Activated CD4-positive, alpha-beta T cell treated with anti-CD3 and anti-CD28 coated beads, Interleukin-2, Interleukin-6, amounts not matched to agents 100 ng/mL and 50 ng/mL, durations not matched to agents 16 hours and 8 hours (primary cell): ENCODE results near the gene TGFB1I1.
"Not testable (repeated sequence)": the region's sequence is repeated elsewhere in the genome, so short reads cannot be mapped to it uniquely, and the experiment has no call there.

Source experiments
- DNase-seq: peaks from one replicate; pipeline ENCODE4 v3.0.0-alpha.2; 2020

Gene TGFB1I1

DNA sequence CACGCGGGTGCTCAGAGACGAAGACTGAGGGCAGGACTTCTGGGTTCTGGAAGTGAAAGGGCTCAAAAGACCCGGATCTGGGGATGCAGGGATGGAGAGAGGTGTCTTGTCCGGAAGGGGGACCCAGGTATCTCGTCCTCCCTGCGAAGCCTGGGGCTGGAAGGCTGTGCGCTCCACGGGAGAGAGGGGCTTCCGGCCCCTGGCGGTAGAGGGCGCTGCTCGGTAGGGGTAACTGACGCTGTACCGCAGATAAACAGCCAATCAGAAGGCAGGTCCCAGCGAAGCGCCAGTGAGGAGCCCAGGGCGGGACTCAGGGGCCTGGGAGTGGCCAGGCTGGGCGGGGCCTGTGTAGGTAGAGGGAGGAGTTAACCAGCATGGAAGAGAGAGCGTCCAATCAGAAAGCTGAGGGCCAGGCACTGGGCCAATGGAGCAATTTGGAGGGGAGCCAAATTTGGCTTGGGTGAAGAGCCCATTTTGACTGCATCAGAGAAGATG, 804 bp downstream of the TGFB1I1 start:
- peak; percentile 46 for DNase-seq

DNA sequence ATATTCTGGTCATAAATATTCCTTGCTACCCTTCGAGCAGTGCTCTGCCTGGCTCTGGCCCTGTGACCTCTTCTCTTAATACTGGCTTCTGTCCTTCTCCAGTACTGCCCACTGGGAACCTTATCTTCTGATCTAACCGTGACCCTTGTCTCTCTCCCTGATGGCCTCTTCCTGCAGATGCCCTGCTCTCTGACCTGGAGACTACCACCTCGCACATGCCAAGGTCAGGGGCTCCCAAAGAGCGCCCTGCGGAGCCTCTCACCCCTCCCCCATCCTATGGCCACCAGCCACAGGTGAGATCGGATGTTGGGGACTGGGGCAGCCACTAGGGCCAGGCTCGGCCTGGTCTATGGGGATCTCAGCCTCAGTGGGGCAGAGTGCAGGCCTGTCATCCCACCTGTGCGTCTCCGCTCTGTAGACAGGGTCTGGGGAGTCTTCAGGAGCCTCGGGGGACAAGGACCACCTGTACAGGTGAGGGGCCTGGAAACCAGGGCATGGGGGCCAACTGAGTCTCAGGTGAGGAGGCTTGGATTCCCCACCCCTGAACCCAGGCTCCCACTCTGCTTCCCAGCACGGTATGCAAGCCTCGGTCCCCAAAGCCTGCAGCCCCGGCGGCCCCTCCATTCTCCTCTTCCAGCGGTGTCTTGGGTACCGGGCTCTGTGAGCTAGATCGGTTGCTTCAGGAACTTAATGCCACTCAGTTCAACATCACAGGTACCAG, 1.5 kb downstream of the TGFB1I1 start:
- no peak for DNase-seq

DNA sequence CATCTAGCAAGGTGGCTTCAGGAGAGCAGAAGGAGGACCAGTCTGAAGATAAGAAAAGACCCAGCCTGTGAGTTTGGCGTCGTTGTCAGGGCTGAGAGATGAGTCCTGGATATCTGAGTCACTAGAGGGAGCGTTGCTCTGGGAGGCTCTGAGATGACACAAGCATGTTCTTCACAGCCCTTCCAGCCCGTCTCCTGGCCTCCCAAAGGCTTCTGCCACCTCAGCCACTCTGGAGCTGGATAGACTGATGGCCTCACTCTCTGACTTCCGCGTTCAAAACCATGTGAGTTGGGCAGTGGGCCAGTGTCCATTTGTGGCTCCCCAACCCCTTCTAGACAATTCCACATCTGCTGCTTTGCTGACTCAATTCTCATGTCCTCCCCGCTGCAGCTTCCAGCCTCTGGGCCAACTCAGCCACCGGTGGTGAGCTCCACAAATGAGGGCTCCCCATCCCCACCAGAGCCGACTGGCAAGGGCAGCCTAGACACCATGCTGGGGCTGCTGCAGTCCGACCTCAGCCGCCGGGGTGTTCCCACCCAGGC, 2.3 kb downstream of the TGFB1I1 start:
- DNase-seq = no peak

DNA sequence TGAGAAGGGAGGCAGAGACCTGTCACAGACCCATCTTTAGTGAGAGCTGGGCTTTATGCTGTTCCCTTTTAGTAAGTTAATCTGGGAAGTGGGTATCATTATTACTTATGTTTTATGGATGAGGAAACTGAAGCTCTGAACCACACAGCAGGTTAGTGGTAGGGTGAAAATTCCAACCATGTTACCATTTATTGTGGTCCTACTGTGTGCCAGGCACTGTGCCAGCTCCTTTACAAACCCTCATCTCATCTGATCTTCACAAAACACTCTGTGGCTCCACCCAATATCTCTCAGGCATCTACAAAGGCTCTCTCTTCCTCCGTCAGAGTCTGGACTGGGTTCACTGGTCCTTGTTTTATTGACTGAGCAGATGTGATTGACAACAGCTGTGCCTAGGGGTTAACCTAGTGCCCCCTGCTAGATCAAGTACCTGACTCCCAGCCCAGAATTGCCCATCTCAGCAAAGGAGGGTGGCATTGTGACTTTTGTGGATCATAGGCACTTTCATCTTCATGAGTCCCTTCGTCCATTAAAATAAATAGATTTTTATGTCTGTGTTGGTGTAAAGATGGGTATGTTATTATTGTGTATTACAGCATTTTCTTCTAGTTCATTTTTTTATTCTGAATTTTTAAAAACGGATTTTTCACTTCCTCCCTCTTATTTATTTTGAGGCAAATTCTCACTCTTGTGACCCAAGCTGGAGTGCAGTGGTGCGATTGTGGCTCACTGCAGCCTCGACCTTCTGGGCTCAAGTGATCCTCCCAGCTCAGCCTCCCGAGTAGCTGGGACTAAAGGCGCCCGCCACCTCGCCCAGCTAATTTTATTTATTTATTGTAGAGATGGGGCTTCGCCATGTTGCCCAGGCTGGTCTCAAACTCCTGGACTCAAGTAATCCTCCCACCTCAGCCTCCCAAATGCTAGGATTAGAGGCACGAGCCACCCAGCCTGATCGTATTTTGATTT, 3.1 kb downstream of the TGFB1I1 start:
- no peak for DNase-seq

DNA sequence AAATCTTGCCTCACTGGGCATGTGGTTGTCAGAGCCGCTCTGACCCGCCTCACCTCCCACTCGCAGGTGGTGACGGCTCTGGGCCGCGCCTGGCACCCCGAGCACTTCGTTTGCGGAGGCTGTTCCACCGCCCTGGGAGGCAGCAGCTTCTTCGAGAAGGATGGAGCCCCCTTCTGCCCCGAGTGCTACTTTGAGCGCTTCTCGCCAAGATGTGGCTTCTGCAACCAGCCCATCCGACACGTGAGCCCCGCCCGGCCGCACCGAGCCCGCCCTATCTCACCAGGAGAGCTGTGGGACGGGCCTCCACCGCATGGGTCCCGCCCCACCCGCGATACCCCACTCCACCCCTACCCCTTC, 4.0 kb downstream of the TGFB1I1 start:
- no peak for DNase-seq

DNA sequence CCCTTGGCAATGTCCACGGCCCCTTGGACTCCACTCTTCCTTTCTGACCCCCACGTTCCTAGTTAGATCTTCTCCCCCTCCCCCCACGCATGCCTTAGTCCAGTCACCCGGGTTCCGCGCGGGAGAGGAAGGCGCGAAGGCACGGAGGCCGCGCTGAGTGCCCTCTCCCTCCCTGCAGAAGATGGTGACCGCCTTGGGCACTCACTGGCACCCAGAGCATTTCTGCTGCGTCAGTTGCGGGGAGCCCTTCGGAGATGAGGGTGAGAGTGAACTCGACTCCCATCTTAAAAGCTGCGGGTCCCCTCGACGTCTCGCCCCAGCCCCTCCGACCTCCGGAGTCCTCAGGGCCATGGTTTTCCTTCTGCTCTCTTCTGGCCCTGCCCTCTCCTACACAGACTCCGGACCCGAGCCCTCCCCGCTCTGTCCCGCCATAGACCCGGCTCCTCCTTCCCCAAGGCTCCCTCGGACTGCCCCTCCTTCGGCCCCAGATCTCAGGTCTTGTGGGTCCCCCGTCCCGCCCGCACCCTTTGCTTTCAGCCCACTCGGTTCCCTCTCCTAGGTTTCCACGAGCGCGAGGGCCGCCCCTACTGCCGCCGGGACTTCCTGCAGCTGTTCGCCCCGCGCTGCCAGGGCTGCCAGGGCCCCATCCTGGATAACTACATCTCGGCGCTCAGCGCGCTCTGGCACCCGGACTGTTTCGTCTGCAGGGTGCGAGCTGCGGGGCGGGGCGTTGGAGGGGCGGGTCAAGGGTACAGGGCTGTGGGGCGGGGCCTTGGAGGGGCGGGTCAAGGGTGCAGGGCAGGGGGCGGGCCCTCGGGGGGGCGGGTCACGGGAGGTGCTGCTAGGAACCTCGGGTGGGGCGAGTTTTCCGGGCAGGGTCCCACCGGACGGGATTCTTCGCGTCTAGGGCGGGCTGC, 4.6 kb downstream of the TGFB1I1 start:
- peak; percentile 88 for DNase-seq

DNA sequence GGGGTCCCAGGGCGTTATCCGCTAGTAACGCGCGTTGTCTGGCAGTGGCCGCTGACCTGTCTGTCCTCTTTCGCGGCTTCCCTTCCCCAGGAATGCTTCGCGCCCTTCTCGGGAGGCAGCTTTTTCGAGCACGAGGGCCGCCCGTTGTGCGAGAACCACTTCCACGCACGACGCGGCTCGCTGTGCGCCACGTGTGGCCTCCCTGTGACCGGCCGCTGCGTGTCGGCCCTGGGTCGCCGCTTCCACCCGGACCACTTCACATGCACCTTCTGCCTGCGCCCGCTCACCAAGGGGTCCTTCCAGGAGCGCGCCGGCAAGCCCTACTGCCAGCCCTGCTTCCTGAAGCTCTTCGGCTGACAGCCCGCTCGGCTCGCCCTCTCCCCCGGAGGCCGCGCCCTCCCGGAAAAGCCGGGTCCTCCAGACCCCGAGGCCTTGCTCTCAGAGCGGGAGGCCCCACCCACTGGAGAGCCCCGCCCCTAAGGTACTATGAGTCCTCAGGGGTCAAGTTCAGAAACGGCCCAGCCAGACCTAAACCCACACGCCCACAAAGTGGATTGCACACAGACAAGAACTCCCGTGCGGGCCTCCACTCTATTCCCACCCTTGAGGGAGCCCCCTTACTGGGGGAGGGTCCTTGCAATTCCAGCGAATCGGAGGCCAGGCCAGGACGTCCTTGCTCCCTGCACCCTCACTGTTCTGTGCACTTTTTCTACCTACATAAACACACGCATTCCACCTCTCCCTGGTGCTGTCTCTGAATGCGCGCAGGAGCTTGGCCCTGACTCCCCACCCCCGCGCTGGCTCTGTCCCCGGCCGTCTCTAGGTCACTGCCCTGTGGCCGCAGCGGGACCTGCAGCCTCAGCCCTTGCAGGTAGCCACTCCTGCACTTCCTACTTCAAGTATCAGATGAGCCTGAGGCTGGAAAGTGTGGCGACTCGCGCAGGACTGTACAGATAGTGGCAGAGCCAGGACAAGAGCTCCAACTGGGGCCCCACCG, 5.6 kb downstream of the TGFB1I1 start:
- peak; percentile 28 for DNase-seq

DNA sequence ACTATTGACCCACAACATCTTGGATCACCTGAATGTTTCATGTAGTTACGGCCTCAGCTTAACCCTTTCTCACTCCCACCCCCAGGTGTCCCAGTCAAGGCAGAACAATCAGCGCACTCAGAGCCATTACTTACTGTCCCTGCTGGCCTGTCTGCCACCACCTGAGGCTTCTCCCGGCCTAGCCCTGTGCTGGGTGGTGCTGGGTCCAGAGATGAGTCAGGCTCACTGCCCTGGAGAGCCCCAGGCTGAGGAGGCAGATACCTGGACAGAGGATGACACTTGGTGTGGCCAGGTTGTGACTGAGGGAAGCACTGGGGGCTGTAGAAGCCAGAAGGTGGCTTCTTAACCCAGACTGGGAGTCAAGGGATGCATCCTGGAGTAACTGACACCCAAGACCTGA, 7.0 kb downstream of the TGFB1I1 start:
- no peak for DNase-seq

DNA sequence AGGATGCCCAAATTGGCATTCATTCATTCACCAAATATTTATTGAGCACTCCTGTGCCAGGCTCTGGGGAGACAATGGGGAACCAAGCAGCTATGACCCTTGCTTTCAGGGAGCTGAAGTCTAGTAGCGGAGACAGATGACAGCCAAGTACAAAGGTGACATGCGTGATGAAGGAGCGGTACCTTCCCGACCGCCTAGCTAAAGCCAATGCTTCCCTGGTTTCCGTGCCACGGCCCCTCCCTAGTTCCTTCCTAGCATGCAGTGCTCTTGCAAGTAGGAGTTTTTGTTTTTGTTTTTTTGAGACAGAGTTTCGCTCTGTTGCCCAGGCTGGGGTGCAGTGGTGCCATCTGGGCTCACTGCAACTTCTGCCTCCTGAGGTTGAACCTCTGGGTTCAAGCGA, 7.8 kb downstream of the TGFB1I1 start:
- DNase-seq = no peak

DNA sequence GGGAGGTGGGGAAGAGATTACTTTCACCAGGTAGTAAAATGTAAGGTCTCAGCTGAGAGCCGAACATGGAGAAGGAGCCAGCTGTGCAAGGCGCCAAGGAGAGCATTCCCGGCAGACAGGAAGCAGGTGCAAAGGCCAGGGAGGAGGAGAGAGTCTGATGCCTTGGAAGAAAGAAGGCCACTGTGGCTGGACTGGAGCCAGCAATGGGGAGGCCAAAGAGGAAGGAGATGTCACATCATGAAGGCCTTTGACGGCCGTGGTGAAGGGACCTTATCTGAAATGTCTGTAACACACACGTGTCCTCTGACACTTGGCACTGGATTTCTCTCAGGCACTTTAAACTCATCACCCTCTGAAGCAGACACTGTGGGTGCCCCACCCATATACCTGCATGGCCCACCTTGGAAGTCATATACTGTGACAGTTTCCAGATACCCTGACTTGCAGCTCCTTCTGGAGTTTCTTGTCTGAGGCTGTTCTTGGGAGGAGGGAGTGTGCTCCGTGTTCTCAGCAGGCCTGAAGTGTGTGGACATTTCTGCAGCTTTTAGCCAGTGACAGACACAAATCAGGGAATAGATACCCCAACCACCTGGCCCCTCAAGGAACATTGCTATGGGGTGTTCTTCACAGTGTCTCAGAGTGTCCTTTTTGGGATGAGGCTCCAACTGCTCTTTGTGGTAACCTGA, 9.0 kb downstream of the TGFB1I1 start:
- DNase-seq = no peak

DNA sequence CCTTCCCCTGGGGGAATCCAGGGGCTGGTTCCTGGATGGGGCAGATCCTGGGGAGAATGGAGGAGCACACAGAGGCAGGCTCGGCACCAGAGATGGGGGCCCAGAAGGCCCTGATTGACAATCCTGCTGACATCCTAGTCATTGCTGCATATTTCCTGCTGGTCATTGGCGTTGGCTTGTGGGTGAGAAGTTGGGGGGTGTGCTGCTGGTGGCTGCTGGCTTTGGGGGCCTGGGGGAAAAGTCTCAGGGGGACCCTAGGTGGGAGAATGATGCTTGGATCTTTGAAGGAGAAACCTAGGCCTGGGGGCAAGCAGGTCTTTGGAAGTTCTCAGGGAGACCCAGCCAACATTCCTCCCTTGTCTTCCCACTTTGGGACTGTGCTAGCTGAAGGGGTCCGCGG, 11.1 kb downstream of the TGFB1I1 start, which contains the start of gene SLC5A2:
SLC5A2 (plus strand) TSS at position 43 of the 400 bp plus-strand sequence; CDS start at position 57, 14 bp downstream.
- no peak for DNase-seq

DNA sequence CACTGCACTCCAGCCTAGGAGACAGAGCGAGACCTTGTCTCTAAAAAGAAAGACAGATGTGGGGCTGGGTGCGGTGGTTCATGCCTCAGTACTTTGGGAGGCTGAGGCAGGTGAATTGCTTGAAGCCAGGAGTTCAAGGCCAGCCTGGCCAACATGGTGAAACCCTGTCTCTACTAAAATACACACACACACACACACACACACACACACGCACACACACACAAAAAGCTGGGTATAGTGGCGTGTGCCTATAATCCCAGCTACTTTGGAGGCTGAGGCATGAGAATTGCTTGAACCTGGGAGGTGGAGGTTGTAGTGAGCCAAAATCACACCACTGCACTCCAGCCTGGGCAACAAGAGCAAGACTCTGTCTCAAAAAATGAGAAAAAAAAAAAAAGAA, 12.1 kb downstream of the TGFB1I1 start:
- not testable (repeated sequence) for DNase-seq

DNA sequence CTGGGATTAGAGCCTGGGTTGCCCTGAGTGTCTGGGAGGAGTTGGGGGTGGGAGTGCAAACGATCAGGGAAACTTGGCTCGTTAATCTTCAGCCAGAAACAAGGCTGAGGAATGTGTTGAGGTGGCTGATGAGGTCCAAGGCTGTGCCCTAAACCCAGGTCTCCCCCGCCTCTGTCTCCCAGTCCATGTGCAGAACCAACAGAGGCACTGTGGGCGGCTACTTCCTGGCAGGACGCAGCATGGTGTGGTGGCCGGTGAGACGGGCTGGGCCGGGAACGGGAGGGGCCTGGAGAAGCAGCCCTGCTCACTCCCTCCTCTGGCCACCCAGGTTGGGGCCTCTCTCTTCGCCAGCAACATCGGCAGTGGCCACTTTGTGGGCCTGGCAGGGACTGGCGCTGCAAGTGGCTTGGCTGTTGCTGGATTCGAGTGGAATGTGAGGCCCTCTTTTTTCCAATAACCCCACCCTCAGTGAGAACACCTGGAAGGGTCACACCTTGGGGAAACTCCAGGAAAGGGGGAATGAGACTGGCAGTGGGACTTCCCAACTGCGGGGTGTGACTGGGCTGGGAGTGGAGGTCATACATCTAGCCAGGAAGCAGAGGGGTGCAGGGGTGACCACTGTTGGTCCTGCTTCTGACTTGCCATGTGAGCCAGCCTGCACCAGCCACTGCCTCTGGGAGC, 12.7 kb downstream of the TGFB1I1 start:
- DNase-seq = no peak

DNA sequence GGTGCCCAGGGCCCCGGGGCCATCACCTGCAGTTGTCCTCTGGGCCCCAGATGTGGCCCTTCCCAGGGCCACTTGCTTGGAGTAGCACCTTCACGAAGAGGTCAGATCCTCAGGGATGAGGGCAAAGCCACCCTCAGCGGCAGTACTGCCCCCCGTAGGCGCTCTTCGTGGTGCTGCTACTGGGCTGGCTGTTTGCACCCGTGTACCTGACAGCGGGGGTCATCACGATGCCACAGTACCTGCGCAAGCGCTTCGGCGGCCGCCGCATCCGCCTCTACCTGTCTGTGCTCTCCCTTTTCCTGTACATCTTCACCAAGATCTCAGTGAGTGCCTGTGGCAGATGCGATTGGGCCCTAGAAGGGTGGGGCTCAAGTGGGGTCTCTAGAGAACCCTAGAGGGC, 13.6 kb downstream of the TGFB1I1 start:
- DNase-seq = no peak

DNA sequence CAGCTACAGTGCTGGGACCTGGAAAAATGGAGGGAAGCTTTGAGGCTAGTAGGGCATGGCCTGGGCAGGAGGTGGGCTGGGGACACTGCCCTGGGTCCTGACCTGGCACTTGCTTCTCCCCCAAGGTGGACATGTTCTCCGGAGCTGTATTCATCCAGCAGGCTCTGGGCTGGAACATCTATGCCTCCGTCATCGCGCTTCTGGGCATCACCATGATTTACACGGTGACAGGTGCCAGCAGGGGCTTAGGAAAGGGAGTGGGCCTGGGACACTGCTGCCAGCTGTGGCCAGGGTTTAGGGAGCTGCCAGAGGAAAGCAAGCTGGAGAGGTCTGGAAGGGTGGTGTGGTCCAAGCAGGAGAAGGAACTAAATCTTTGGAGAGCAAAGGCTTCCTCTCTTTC, 14.1 kb downstream of the TGFB1I1 start:
- no peak for DNase-seq

DNA sequence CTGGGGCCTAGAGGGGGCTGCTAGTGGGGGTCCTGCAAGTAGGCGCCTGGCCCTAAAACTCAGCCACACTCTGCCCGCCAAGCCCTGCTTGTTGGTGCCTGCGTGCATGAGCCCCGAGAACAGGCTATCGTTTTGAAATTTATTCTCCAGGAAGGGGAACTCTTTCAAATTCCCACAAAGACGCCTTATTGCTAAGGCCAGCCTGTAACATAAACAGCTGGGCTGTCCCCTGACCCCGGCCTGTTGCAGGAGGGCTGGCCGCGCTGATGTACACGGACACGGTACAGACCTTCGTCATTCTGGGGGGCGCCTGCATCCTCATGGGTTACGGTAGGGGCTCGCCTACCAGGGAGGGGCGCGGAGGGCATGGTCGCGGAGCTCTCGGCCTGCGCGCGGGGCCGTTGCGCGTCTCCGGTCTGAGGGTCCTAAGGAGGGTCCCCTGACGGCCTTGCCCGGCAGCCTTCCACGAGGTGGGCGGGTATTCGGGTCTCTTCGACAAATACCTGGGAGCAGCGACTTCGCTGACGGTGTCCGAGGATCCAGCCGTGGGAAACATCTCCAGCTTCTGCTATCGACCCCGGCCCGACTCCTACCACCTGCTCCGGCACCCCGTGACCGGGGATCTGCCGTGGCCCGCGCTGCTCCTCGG, 15.2 kb downstream of the TGFB1I1 start:
- DNase-seq = no peak

DNA sequence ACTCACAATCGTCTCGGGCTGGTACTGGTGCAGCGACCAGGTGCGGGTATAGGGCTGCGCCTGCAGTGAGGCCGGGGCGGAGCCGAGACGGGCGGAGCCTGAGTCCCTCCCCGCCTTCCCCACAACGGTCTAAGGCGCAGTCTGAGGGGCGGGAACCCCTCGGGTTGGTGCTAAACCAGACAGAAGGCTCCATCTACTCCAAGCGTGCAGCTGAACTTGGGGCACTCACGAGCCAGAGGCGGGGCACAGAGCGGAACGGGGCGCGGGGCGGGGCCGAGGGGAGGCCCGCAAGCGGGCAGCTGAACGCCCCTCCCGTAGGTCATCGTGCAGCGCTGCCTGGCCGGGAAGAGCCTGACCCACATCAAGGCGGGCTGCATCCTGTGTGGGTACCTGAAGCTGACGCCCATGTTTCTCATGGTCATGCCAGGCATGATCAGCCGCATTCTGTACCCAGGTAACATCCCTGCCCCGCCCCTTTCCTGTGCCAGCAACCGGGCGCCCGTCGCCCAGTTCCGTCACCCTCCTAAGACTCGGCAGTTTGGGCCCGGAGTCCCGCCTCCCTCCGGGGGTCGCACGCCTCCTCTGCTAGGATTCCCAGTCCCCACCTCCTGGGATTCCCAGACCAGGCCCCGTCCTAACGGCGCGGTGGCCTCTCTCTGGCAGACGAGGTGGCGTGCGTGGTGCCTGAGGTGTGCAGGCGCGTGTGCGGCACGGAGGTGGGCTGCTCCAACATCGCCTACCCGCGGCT, 15.9 kb downstream of the TGFB1I1 start:
- peak; percentile 58 for DNase-seq

DNA sequence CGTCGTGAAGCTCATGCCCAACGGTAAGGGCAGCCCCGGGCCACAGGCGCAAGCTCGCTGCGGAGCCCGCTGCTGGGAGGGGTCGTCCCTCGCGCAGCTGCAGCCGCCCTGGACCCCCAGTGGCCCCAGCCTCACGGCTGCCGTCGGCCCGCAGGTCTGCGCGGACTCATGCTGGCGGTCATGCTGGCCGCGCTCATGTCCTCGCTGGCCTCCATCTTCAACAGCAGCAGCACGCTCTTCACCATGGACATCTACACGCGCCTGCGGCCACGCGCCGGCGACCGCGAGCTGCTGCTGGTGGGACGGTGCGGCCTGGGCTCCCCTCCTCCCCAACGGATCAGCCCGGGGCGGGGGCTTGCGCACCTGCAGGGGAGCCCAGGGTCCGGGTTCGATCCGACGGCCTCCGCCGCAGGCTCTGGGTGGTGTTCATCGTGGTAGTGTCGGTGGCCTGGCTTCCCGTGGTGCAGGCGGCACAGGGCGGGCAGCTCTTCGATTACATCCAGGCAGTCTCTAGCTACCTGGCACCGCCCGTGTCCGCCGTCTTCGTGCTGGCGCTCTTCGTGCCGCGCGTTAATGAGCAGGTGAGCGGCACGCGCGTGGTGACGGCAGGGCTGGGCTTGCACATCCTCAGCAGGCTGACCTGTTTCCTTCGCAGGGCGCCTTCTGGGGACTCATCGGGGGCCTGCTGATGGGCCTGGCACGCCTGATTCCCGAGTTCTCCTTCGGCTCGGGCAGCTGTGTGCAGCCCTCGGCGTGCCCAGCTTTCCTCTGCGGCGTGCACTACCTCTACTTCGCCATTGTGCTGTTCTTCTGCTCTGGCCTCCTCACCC, 16.7 kb downstream of the TGFB1I1 start:
- DNase-seq = no peak
